HEK293 (cell line): ENCODE measurements around the gene GJD3.
A peak's percentile ranks its signal among the peaks of the same experiment; 100 is the strongest.

Experiments used
- EGR2 ChIP-seq: fragments of 450-650 bp; formaldehyde crosslinking; IDR thresholded peaks from 2 replicates; pipeline ENCODE4 v1.5.1; 2016; ENCODE audit warnings: low read depth, missing biosample characterization, missing genetic modification characterization
- GFI1B ChIP-seq: fragments of 450-650 bp; formaldehyde crosslinking; IDR thresholded peaks from 2 replicates; pipeline ENCODE4 v1.5.1; 2016; ENCODE audit warnings: missing biosample characterization, missing genetic modification characterization
- GLIS1 ChIP-seq: fragments of 450-650 bp; formaldehyde crosslinking; IDR thresholded peaks from 2 replicates; pipeline ENCODE4 v1.5.1; 2016; ENCODE audit warnings: missing biosample characterization, missing genetic modification characterization
- IKZF3 ChIP-seq: fragments of 450-650 bp; IDR thresholded peaks from 2 replicates; pipeline ENCODE4 v1.5.0; 2018; ENCODE audit warnings: missing biosample characterization, mild to moderate bottlenecking, missing genetic modification characterization, moderate library complexity
- MZF1 ChIP-seq: fragments of 450-650 bp; formaldehyde crosslinking; IDR thresholded peaks from 2 replicates; pipeline ENCODE4 v1.5.1; 2017; ENCODE audit warnings: missing biosample characterization, missing genetic modification characterization, borderline replicate concordance
- OVOL3 ChIP-seq: fragments of 450-650 bp; formaldehyde crosslinking; IDR thresholded peaks from 2 replicates; pipeline ENCODE4 v1.5.1; 2016; ENCODE audit warnings: missing biosample characterization, missing genetic modification characterization
- PRDM2 ChIP-seq: fragments of 450-650 bp; formaldehyde crosslinking; IDR thresholded peaks from 2 replicates; pipeline ENCODE4 v1.5.1; 2016; ENCODE audit warnings: missing biosample characterization, missing genetic modification characterization, borderline replicate concordance
- SP3 ChIP-seq: fragments of 450-650 bp; formaldehyde crosslinking; IDR thresholded peaks from 2 replicates; pipeline ENCODE4 v1.5.1; 2016; ENCODE audit warnings: missing biosample characterization, missing genetic modification characterization
- SP7 ChIP-seq: fragments of 450-650 bp; formaldehyde crosslinking; IDR thresholded peaks from 2 replicates; pipeline ENCODE4 v1.5.1; 2016; ENCODE audit warnings: missing biosample characterization, missing genetic modification characterization
- TCF7L2 ChIP-seq: IDR thresholded peaks from 2 replicates; pipeline ENCODE4 v1.6.1; 2011; ENCODE audit warnings: low read depth, mild to moderate bottlenecking, inconsistent platforms, low read length, moderate library complexity, borderline replicate concordance
- ZBTB21 ChIP-seq: fragments of 450-650 bp; formaldehyde crosslinking; IDR thresholded peaks from 2 replicates; pipeline ENCODE4 v1.5.1; 2017; ENCODE audit warnings: missing biosample characterization, missing genetic modification characterization
- ZBTB44 ChIP-seq: fragments of 450-650 bp; IDR thresholded peaks from 2 replicates; pipeline ENCODE4 v1.5.1; 2018; ENCODE audit warnings: missing biosample characterization, mild to moderate bottlenecking, missing genetic modification characterization
- ZBTB6 ChIP-seq: fragments of 450-650 bp; formaldehyde crosslinking; IDR thresholded peaks from 2 replicates; pipeline ENCODE4 v1.5.1; 2017; ENCODE audit warnings: missing biosample characterization, missing genetic modification characterization
- ZEB2 ChIP-seq: fragments of 450-650 bp; formaldehyde crosslinking; IDR thresholded peaks from 2 replicates; pipeline ENCODE4 v1.5.1; 2016; ENCODE audit warnings: missing biosample characterization, missing genetic modification characterization
- ZNF132 ChIP-seq: fragments of 450-650 bp; formaldehyde crosslinking; IDR thresholded peaks from 2 replicates; pipeline ENCODE4 v1.5.1; 2017; ENCODE audit warnings: missing biosample characterization, missing genetic modification characterization, borderline replicate concordance
- ZNF140 ChIP-seq: fragments of 450-650 bp; formaldehyde crosslinking; IDR thresholded peaks from 2 replicates; pipeline ENCODE4 v1.5.1; 2016; ENCODE audit warnings: missing biosample characterization, missing genetic modification characterization
- ZNF184 ChIP-seq: fragments of 450-650 bp; IDR thresholded peaks from 2 replicates; pipeline ENCODE4 v1.5.1; 2018; ENCODE audit warnings: missing biosample characterization, mild to moderate bottlenecking, missing genetic modification characterization
- ZNF341 ChIP-seq: fragments of 450-650 bp; formaldehyde crosslinking; IDR thresholded peaks from 2 replicates; pipeline ENCODE4; 2016; ENCODE audit warnings: low read depth, missing biosample characterization, missing genetic modification characterization
- ZNF391 ChIP-seq: fragments of 450-650 bp; formaldehyde crosslinking; IDR thresholded peaks from 2 replicates; pipeline ENCODE4 v1.5.1; 2016; ENCODE audit warnings: low read depth, missing biosample characterization, missing genetic modification characterization, borderline replicate concordance
- ZNF398 ChIP-seq: fragments of 450-650 bp; formaldehyde crosslinking; IDR thresholded peaks from 2 replicates; pipeline ENCODE4 v1.5.1; 2017; ENCODE audit warnings: missing biosample characterization, missing genetic modification characterization
- ZNF529 ChIP-seq: fragments of 450-650 bp; formaldehyde crosslinking; IDR thresholded peaks from 2 replicates; pipeline ENCODE4 v1.5.1; 2017; ENCODE audit warnings: missing genetic modification characterization, missing biosample characterization; ENCODE audit not compliant: insufficient replicate concordance
- ZNF580 ChIP-seq: fragments of 450-650 bp; formaldehyde crosslinking; IDR thresholded peaks from 2 replicates; pipeline ENCODE4 v1.5.1; 2016; ENCODE audit warnings: missing biosample characterization, missing genetic modification characterization
- ZNF610 ChIP-seq: fragments of 450-650 bp; formaldehyde crosslinking; IDR thresholded peaks from 2 replicates; pipeline ENCODE4 v1.5.1; 2016; ENCODE audit warnings: missing biosample characterization, missing genetic modification characterization, borderline replicate concordance
- ZNF664 ChIP-seq: fragments of 450-650 bp; formaldehyde crosslinking; IDR thresholded peaks from 2 replicates; pipeline ENCODE4 v1.5.1; 2016; ENCODE audit warnings: missing biosample characterization, missing genetic modification characterization
- ZSCAN30 ChIP-seq: fragments of 450-650 bp; IDR thresholded peaks from 2 replicates; pipeline ENCODE4 v1.5.1; 2018; ENCODE audit warnings: missing biosample characterization, mild to moderate bottlenecking, missing genetic modification characterization, moderate library complexity
- ZXDB ChIP-seq: fragments of 450-650 bp; formaldehyde crosslinking; IDR thresholded peaks from 2 replicates; pipeline ENCODE4 v1.5.1; 2016; ENCODE audit warnings: missing biosample characterization, missing genetic modification characterization

Gene GJD3

GRCh38 chr17:40317880-40318829, 46.4 kb downstream of the GJD3 start (continued):
- TF ChIP-seq GLIS1 (tag by site-specific recombination): peak; percentile 93
- TF ChIP-seq ZNF391 (tag by site-specific recombination): peak; percentile 79; the same call in 1 of the 2 replicates
- 0 out of 2 replicates have a peak, but pooled peaks have one; percentile 14 for TF ChIP-seq ZNF341 (tag by site-specific recombination)
- TF ChIP-seq ZSCAN30 (tag by site-specific recombination): peak; percentile 49; the same call in 1 of the 2 replicates
- peak; percentile 9; the same call in 1 of the 2 replicates for TF ChIP-seq SP7
- TF ChIP-seq ZNF398 (tag by site-specific recombination): peak; percentile 56
- TF ChIP-seq ZBTB21 (tag by site-specific recombination): no peak; the same call in 1 of the 2 replicates
- TF ChIP-seq ZNF580 (tag by site-specific recombination): no peak
- no peak for TF ChIP-seq ZNF529 (tag by site-specific recombination)
- TF ChIP-seq MZF1: peak; percentile 48; the same call in 1 of the 2 replicates
- TF ChIP-seq ZNF610 (tag by site-specific recombination): peak; percentile 63; the same call in 1 of the 2 replicates
- TF ChIP-seq EGR2: peak; percentile 78
- TF ChIP-seq ZBTB44 (tag by site-specific recombination): no peak
- peak; percentile 88 for TF ChIP-seq SP3 (tag by site-specific recombination)
- no peak for TF ChIP-seq GFI1B (tag by site-specific recombination)
- no peak for TF ChIP-seq ZNF140 (tag by site-specific recombination)
- no peak for TF ChIP-seq ZNF664 (tag by site-specific recombination)
- no peak for TF ChIP-seq TCF7L2
- TF ChIP-seq ZNF184 (tag by site-specific recombination): no peak
- no peak for TF ChIP-seq OVOL3 (tag by site-specific recombination)
- no peak for TF ChIP-seq ZBTB6 (tag by site-specific recombination)
- TF ChIP-seq ZXDB (tag by site-specific recombination): peak; percentile 80
- no peak for TF ChIP-seq ZNF132 (tag by site-specific recombination)
- no peak for TF ChIP-seq PRDM2 (tag by site-specific recombination)
- TF ChIP-seq IKZF3 (tag by site-specific recombination): peak; percentile 76; the same call in 1 of the 2 replicates
- TF ChIP-seq ZEB2 (tag by site-specific recombination): peak; percentile 48
